IMR-90 (cell line): ENCODE data around the gene MPRIP. TPM values are rescaled to one million over a fixed set of nuclear protein-coding genes. Genes with fewer than 3 reads are reported as not detected.

ENCODE experiments used
- ATAC-seq: fragments of 200-7000 bp; cut with Tn5 transposase; 2 replicates; pipeline ENCODE4 v1.9.1; 2020; ENCODE audit warnings: low read depth, mild to moderate bottlenecking, moderate library complexity
- BruUV-seq: library from RNA; stranded (reverse); fragments of 400-500 nt; replicated peaks from 2 replicates; lab custom pipeline; 2021; lab: Mats Ljungman, UMichigan
- CTCF ChIA-PET: fragments of 300-600 bp; formaldehyde crosslinking; extraction: SDS; loops from one replicate; lab custom pipeline; 2021; ENCODE audit warnings: antibody characterized with exemption; lab: Yijun Ruan, JAX
- POLR2A ChIA-PET: fragments of 300-600 bp; sonication (Branson Sonifier 250); formaldehyde crosslinking; loops from one replicate; lab custom pipeline; 2022; ENCODE audit warnings: antibody characterized with exemption; ENCODE audit not compliant: unreplicated experiment; lab: Charles Lee
- DNase-seq: peaks from one replicate; pipeline ENCODE4 v3.0.0; 2013
- H2AFZ ChIP-seq: replicated peaks from 2 replicates; pipeline ENCODE3; 2013; ENCODE audit warnings: low read length, mild to moderate bottlenecking; ENCODE audit not compliant: poor library complexity
- H2AK5ac ChIP-seq: 2 replicates; pipeline ENCODE4 v1.6.1; 2013; ENCODE audit warnings: low read depth, low read length, inconsistent platforms
- H2AK9ac ChIP-seq: replicated peaks from 2 replicates; pipeline ENCODE3; 2013; ENCODE audit warnings: mild to moderate bottlenecking, low read depth, low read length, moderate library complexity; ENCODE audit not compliant: poor library complexity
- H2BK120ac ChIP-seq: 2 replicates; pipeline ENCODE4 v1.6.1; 2013; ENCODE audit warnings: low read depth, low read length, inconsistent platforms
- H2BK15ac ChIP-seq: 3 replicates; pipeline ENCODE4 v1.6.1; 2013; ENCODE audit warnings: low read depth, low read length, inconsistent platforms
- H2BK20ac ChIP-seq: 2 replicates; pipeline ENCODE4 v1.6.1; 2013; ENCODE audit warnings: low read depth, mild to moderate bottlenecking, inconsistent platforms, low read length, moderate library complexity
- H2BK5ac ChIP-seq: 2 replicates; pipeline ENCODE4 v1.6.1; 2013; ENCODE audit warnings: mild to moderate bottlenecking, low read depth, low read length, inconsistent platforms; ENCODE audit not compliant: poor library complexity, severe bottlenecking
- H3K14ac ChIP-seq: replicated peaks from 2 replicates; pipeline ENCODE4 v1.6.1; 2013; ENCODE audit warnings: low read depth, low read length, inconsistent platforms
- H3K18ac ChIP-seq: 2 replicates; pipeline ENCODE4 v1.6.1; 2013; ENCODE audit warnings: low read depth, low read length, control low read depth
- H3K23ac ChIP-seq: 2 replicates; pipeline ENCODE4 v1.6.1; 2013; ENCODE audit warnings: low read depth, low read length, inconsistent platforms
- H3K27ac ChIP-seq: 2 replicates; pipeline ENCODE4 v1.5.1; 2013; ENCODE audit warnings: mild to moderate bottlenecking, control low read depth, low read length; ENCODE audit not compliant: insufficient read depth
- H3K27me3 ChIP-seq: 2 replicates; pipeline ENCODE4 v1.6.1; 2013; ENCODE audit warnings: low read length; ENCODE audit not compliant: control insufficient read depth, insufficient read depth
- H3K36me3 ChIP-seq: 2 replicates; pipeline ENCODE4 v1.6.1; 2013; ENCODE audit warnings: low read length, mixed read lengths; ENCODE audit not compliant: control insufficient read depth, insufficient read depth
- H3K4ac ChIP-seq: 2 replicates; pipeline ENCODE4 v1.6.1; 2013; ENCODE audit warnings: low read depth, low read length, inconsistent platforms
- H3K4me1 ChIP-seq: 2 replicates; pipeline ENCODE4 v1.6.1; 2013; ENCODE audit warnings: low read length, mixed read lengths; ENCODE audit not compliant: control insufficient read depth, insufficient read depth
- H3K4me2 ChIP-seq: 2 replicates; pipeline ENCODE4 v1.6.1; 2013; ENCODE audit warnings: low read depth, mild to moderate bottlenecking, control low read depth, low read length, moderate library complexity
- H3K4me3 ChIP-seq: 2 replicates; pipeline ENCODE4 v1.5.1; 2013; ENCODE audit warnings: low read depth, mild to moderate bottlenecking, control low read depth, low read length, moderate library complexity; ENCODE audit not compliant: insufficient read depth
- H3K56ac ChIP-seq: 2 replicates; pipeline ENCODE4 v1.6.1; 2013; ENCODE audit warnings: low read length, inconsistent platforms; ENCODE audit not compliant: insufficient read depth; ENCODE audit errors: extremely low read depth
- H3K79me1 ChIP-seq, 2 experiments: 2 replicates each; pipeline ENCODE4 v1.6.1; 2013; ENCODE audit warnings: low read length in 2 of 2, inconsistent platforms in 1 of 2, low read depth in 1 of 2
- H3K9ac ChIP-seq: 2 replicates; pipeline ENCODE4 v1.6.1; 2013; ENCODE audit warnings: low read depth, low read length, control low read depth
- H3K9me1 ChIP-seq: 2 replicates; pipeline ENCODE4 v1.6.1; 2013; ENCODE audit warnings: low read length, inconsistent platforms; ENCODE audit not compliant: insufficient read depth
- H3K9me3 ChIP-seq: 2 replicates; pipeline ENCODE4 v1.6.1; 2013; ENCODE audit warnings: low read length; ENCODE audit not compliant: control insufficient read depth, insufficient read depth
- H4K20me1 ChIP-seq: 2 replicates; pipeline ENCODE4 v1.6.1; 2013; ENCODE audit warnings: low read length, inconsistent platforms; ENCODE audit not compliant: insufficient read depth
- H4K5ac ChIP-seq: 2 replicates; pipeline ENCODE4 v1.6.1; 2013; ENCODE audit warnings: mild to moderate bottlenecking, low read depth, low read length, control low read depth
- H4K8ac ChIP-seq, 2 experiments: 2 replicates each; pipeline ENCODE4 v1.6.1; 2013; ENCODE audit warnings: low read depth in 2 of 2, low read length in 2 of 2, control low read depth in 1 of 2, inconsistent platforms in 1 of 2
- H4K91ac ChIP-seq: 2 replicates; pipeline ENCODE4 v1.6.1; 2013; ENCODE audit warnings: low read depth, low read length, inconsistent platforms; ENCODE audit not compliant: insufficient read depth
- BHLHE40 ChIP-seq: fragments of 150-350 bp; IDR thresholded peaks from 2 replicates; pipeline ENCODE4 v1.6.1; 2016; ENCODE audit warnings: mild to moderate bottlenecking, low read depth, low read length
- MAFK ChIP-seq: IDR thresholded peaks from 2 replicates; pipeline ENCODE4 v1.6.1; 2012; ENCODE audit warnings: low read depth, low read length, improper control_type of control experiment
- MXI1 ChIP-seq: IDR thresholded peaks from 2 replicates; pipeline ENCODE4 v1.6.1; 2012; ENCODE audit warnings: low read depth, mild to moderate bottlenecking, low read length, moderate library complexity, borderline replicate concordance
- POLR2A ChIP-seq: IDR thresholded peaks from 2 replicates; pipeline ENCODE4 v1.6.1; 2012; ENCODE audit warnings: mild to moderate bottlenecking, low read depth, low read length
- RFX5 ChIP-seq: IDR thresholded peaks from 2 replicates; pipeline ENCODE4 v1.8.0; 2012; ENCODE audit warnings: low read depth, mild to moderate bottlenecking, low read length, moderate library complexity
- SMC3 ChIP-seq: fragments of 150-350 bp; IDR thresholded peaks from 2 replicates; pipeline ENCODE4 v1.6.1; 2016; ENCODE audit warnings: low read depth, mild to moderate bottlenecking, antibody characterized with exemption, low read length, moderate library complexity
- WGBS, 2 experiments: methylation state at CpG; one replicate each; pipeline versions ENCODE4 v1.1.5 to v1.1.7; 2013; ENCODE audit warnings: missing lambda C conversion rate in 2 of 2; ENCODE audit not compliant: insufficient read length in 1 of 2; ENCODE audit errors: extremely low coverage in 2 of 2; 5-methylcytosine and 5-hydroxymethylcytosine counted together
- dilution Hi-C: fragments of 300-500 bp; cut with HindIII; formaldehyde crosslinking; loops from one replicate; pipeline ENCODE4 v1.14.3; 2018; ENCODE audit warnings: low sequenced_read_pairs; ENCODE audit not compliant: unreplicated experiment
- in situ Hi-C: fragments of 300-500 bp; cut with MboI; formaldehyde crosslinking; loops from 3 replicates; pipeline ENCODE4 v1.14.3; 2019; ENCODE audit warnings: low sequenced_read_pairs, inconsistent platforms, mixed read lengths
- intact Hi-C: fragments of 100-400 bp; cut with micrococcal nuclease; formaldehyde crosslinking; loops from 2 replicates; pipeline ENCODE4 v1.10.0; 2022
- polyA plus RNA-seq, 3 experiments: library from polyadenylated mRNA; depleted of rRNA; stranded (reverse); fragments of >200 nt; gene quantifications; 2 replicates each; pipeline ENCODE4 v1.2.3, GENCODE V29; 2012; ENCODE audit warnings: low replicate concordance in 1 of 3
- total RNA-seq: library from RNA; depleted of rRNA; stranded (reverse); fragments of >200 nt; gene quantifications from 2 replicates; pipeline ENCODE4 v1.2.3, GENCODE V29; 2012

MPRIP gene
- total and polyA plus RNA-seq, 2 of the 4 experiments (the other 2 are of a cell fraction), result 111 to 149 TPM

- H3K9ac ChIP-seq, result no peak overlapping the region
- ATAC-seq (no peak), DNase-seq (no peak)
- no peaks in the 10 kb centered on the region for H3K27me3 ChIP-seq
- H3K4me1 ChIP-seq, result peaks cover 2% of the 10 kb centered on the region; the same call in 1 of the 2 replicates
- in situ Hi-C loops (no loop called here), dilution Hi-C loops (no loop called here), intact Hi-C loops (no loop called here)
- H4K91ac ChIP-seq, result no peak overlapping the region
- peak overlapping the region; percentile 46 for H2AFZ ChIP-seq
- no peak overlapping the region for H2BK5ac ChIP-seq
- ChIA-PET POLR2A (no interaction called here), CTCF (no interaction called here)
- H3K9me1 ChIP-seq, result no peaks in the 10 kb centered on the region; the same call in 1 of the 2 replicates
- H3K56ac ChIP-seq, result no peak overlapping the region
- no peak overlapping the region for H3K23ac ChIP-seq
- H4K5ac ChIP-seq, result no peak overlapping the region
- H3K9me3 ChIP-seq, result no peaks in the 10 kb centered on the region
- no peak overlapping the region for H3K4ac ChIP-seq
- no TSS peak for BruUV-seq
- WGBS, 2 experiments, result 90% methylated on average over 2 of the region's 4 CpGs; no CpG with 5 or more reads in 1 of the 2 experiments
- TF ChIP-seq RFX5 (no peak), SMC3 (no peak), MAFK (no peak), POLR2A (no peak), MXI1 (no peak), BHLHE40 (no peak)
- peaks cover 68% of the 10 kb centered on the region for H3K36me3 ChIP-seq
- H4K20me1 ChIP-seq, result peaks cover 41% of the 10 kb centered on the region
- H3K79me1 ChIP-seq, result peaks cover 32 to 80% of the 10 kb centered on the region in 2 experiments
- H2BK20ac ChIP-seq, result no peak overlapping the region
- H2AK9ac ChIP-seq, result no peak overlapping the region
- no peak overlapping the region for H2AK5ac ChIP-seq
- H3K4me2 ChIP-seq, result no peak overlapping the region
- no peak overlapping the region for H4K8ac ChIP-seq
- H3K18ac ChIP-seq, result no peak overlapping the region
- H2BK15ac ChIP-seq, result no peak overlapping the region
- H3K27ac ChIP-seq, result no peak overlapping the region
- H2BK120ac ChIP-seq, result no peak overlapping the region
- H3K4me3 ChIP-seq, result no peak overlapping the region
- no peak overlapping the region for H3K14ac ChIP-seq
Measured at GRCh38 chr17:17131839-17132238, 89.6 kb downstream of the MPRIP start.
